AG04450 (cell line): ENCODE measurements around the gene MOGAT3. TPM values are rescaled to one million over a fixed set of nuclear protein-coding genes. Genes with fewer than 3 reads are reported as not detected.

ENCODE experiments used
- CTCF ChIA-PET: fragments of 300-600, 350-600 bp; formaldehyde crosslinking; extraction: SDS; loops from one replicate; lab custom pipeline; 2022; ENCODE audit warnings: antibody characterized with exemption, inconsistent platforms; lab: Charles Lee
- POLR2A ChIA-PET: fragments of 350-600 bp; formaldehyde crosslinking; extraction: SDS; loops from one replicate; lab custom pipeline; 2021; ENCODE audit warnings: antibody characterized with exemption, inconsistent platforms; lab: Yijun Ruan, JAX
- DNase-seq: peaks from one replicate; pipeline ENCODE4 v3.0.0-alpha.2; 2011; ENCODE audit warnings: low read depth, low spot score
- H3K27ac ChIP-seq: one replicate; pipeline ENCODE4 v1.5.1; 2012; ENCODE audit warnings: low read depth, low read length, control low read depth
- H3K27me3 ChIP-seq: one replicate; pipeline ENCODE4 v1.6.0; 2012; ENCODE audit warnings: low read length; ENCODE audit not compliant: control insufficient read depth, insufficient read depth
- H3K4me3 ChIP-seq: 2 replicates; pipeline ENCODE4 v1.5.1; 2011; ENCODE audit warnings: mild to moderate bottlenecking, low read depth, low read length, control low read depth
- H3K9me3 ChIP-seq: 2 replicates; pipeline ENCODE4 v1.5.1; 2012; ENCODE audit warnings: low read length; ENCODE audit not compliant: control insufficient read depth, insufficient read depth
- CTCF ChIP-seq: IDR thresholded peaks from 2 replicates; pipeline ENCODE4 v1.5.1; 2011; ENCODE audit warnings: low read depth, low read length, control low read depth, inconsistent platforms
- polyA plus RNA-seq: library from polyadenylated mRNA; depleted of rRNA; stranded (reverse); fragments of >200 nt; gene quantifications from 2 replicates; pipeline ENCODE4 v1.2.3, GENCODE V29; 2011

The MOGAT3 gene
- polyA plus RNA-seq, 1 experiment, result not detected

DNA sequence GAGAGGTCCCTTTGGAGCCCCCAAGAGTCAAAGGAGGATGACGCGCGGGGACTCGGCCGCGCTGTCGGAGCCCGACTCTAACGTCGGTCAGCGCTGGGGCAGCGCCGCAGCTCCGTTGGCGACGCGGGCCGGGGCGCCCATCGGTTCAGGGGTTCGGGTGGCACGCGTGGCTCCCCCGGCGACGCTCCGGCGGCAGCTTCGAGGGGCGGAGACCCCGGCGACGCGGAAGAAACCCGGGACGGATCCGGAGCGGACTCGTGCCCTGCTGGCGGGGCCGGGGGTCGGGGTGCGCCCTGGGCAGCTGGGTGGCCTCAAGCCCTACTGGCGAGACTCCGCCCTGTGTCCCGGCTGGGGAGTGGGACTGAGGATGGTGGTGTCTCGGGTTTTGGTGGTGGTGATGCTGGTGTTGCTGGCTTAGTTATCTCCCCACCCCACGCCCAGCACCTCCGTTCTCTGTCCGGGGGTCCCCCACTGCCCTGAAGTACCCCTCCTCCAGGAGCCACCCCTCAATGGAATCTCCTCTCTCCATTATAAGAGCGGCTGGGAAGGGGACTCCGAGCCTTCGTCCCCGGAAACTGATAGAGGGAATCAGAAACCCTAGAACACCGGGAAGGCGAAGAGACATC lies 20.6 kb downstream of the MOGAT3 start, which contains the start of gene NAT16:
NAT16 (minus strand) TSS at position 164 of the 626 bp plus-strand sequence. CDS start 5,486 bp downstream, outside the sequence.
- CTCF ChIA-PET, result no interaction called here

DNA sequence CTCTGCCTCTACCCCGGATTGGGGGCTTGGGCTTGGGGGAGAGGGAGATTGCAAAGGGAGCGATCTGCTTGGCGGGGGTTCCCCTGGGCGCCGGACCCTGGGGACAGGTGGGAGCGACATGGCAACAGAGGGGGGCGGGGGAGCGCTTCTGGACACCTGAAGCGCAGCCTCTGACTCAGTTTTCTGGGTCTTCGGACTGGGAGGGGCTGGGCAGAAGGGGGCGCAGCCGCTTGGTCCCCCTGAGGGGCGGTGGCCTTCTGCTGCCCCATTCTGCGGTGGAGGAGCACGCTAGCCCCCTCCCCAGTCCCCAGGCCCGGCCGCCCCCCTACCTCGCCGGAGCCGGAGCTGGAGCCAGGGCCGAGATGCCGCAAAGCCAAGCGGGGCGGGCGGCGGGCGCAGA lies 21.1 kb downstream of the MOGAT3 start:
- Histone ChIP-seq H3K9me3 (no peaks in the 10 kb centered on the region; the same call in 1 of the 2 replicates), H3K4me3 (no peak overlapping the region), H3K27me3 (peaks cover 64% of the 10 kb centered on the region), H3K27ac (no peak overlapping the region)
- TF ChIP-seq CTCF, result no peak
- DNase-seq, result no peak
- ChIA-PET CTCF (no interaction called here), POLR2A (interaction anchor here (0.6 kb wide), 1 partner anchor 301 kb away, joined by 3 read pairs; no protein-coding TSS in a partner anchor)

More for the DNA sequence above, 20.6 kb downstream of the MOGAT3 start, which contains the start of gene NAT16:
- H3K27ac ChIP-seq, result no peak within 1 kb of the TSS
- POLR2A ChIA-PET, result interaction anchor here (0.6 kb wide), 1 partner anchor 302 kb away, joined by 3 read pairs; no protein-coding TSS in a partner anchor
- H3K9me3 ChIP-seq, result no peaks in the 10 kb centered on the region; the same call in 1 of the 2 replicates
- TF ChIP-seq CTCF, result no peak
- DNase-seq, result no peak
- H3K4me3 ChIP-seq, result 0 out of 2 replicates have a peak within 1 kb of the TSS, but pooled peaks have one; percentile 17
- H3K27me3 ChIP-seq, result peaks cover 59% of the 10 kb centered on the region

DNA sequence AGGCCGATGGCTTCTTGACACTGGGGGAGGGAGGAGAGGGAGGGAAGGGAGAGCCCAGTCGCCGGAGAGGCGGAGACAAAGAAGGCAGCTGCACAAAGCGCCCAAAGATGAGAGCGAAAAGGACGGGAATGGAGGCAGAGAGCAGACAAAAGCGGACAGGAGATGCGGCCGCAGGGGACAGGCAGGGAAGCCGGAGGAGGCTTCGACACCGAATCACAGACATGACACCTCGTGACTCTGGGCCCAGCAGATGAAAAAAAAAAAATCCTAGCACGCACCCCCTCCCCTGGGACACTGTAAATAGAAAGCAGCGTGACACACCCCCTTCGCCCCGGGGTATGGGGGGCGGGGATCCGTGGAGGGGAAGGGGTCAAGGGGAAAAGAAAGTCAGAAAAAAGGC lies 21.7 kb downstream of the MOGAT3 start:
- Histone ChIP-seq H3K27me3 (peaks cover 70% of the 10 kb centered on the region), H3K27ac (no peak overlapping the region), H3K4me3 (0 out of 2 replicates have a peak overlapping the region, but pooled peaks have one; percentile 17), H3K9me3 (no peaks in the 10 kb centered on the region; the same call in 1 of the 2 replicates)
- TF ChIP-seq CTCF, result no peak
- CTCF ChIA-PET, result interaction anchor here (0.7 to 3.7 kb wide), 3 partner anchors 13 to 80 kb away, joined by 3 to 19 read pairs (median 6); no protein-coding TSS in a partner anchor
- POLR2A ChIA-PET, result interaction anchor here (0.6 kb wide), 1 partner anchor 23 kb away, joined by 6 read pairs; no protein-coding TSS in a partner anchor
- DNase-seq, result no peak

DNA sequence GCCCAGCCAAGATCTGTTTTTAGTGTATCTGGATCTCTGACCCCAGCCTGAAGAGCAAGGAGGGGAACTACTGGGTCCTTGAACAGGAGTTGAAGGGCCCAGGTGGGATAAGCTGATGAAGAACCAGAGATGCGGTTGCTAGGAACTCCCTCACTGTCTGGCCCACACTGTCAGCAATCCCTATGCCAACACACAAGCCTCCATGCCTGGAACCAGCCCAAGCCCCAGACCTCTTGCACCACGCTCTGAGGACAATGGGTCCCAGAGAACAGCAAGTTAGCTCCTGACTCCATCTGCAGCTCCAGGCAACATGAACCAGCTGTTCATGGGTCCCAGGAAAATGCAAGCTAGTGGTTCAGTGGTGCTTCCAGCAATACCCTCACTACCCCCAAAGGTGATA lies 23.2 kb downstream of the MOGAT3 start:
- no peak overlapping the region for H3K4me3 ChIP-seq
- no peak for DNase-seq
- H3K27me3 ChIP-seq, result peaks cover 75% of the 10 kb centered on the region
- CTCF ChIA-PET, result interaction anchor here (3.7 kb wide), 1 partner anchor 15 kb away, joined by 19 read pairs; no protein-coding TSS in a partner anchor
- no peak for TF ChIP-seq CTCF
- POLR2A ChIA-PET, result no interaction called here
- H3K9me3 ChIP-seq, result peaks cover 2% of the 10 kb centered on the region; the same call in 1 of the 2 replicates
- H3K27ac ChIP-seq, result no peak overlapping the region

DNA sequence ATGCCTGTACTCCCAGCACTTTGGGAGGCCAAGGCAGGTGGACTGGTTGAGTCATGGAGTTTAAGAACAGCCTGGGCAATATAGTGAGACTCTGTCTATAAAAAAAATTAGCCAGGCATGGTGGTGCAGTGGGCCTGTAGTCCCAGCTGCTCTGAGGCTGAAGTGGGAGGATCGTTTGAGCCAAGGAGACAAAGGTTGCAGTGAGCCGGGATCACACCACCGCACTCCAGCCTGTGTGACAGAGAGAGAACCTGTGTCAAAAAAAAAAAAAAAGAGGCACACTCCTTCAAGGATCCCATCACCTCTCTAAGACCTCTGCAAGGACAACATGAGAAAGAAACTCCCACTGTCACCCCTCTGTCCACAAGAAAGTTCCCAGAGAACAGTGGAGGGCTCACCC lies 25.2 kb downstream of the MOGAT3 start:
- TF ChIP-seq CTCF, result no peak
- no peak for DNase-seq
- no peak overlapping the region for H3K27ac ChIP-seq
- peaks cover 2% of the 10 kb centered on the region; the same call in 1 of the 2 replicates for H3K9me3 ChIP-seq
- ChIA-PET POLR2A (no interaction called here), CTCF (interaction anchor here (0.7 to 3.7 kb wide), 3 partner anchors 17 to 116 kb away, joined by 3 to 19 read pairs (median 4); no protein-coding TSS in a partner anchor)
- H3K4me3 ChIP-seq, result no peak overlapping the region
- peaks cover 87% of the 10 kb centered on the region for H3K27me3 ChIP-seq
